D341Med (cell line): ENCODE data around the gene FCRL5.
A peak's percentile ranks its signal among the peaks of the same experiment; 100 is the strongest.

Source experiments
- DNase-seq: peaks from one replicate; pipeline ENCODE4 v3.0.0; 2012; ENCODE audit warnings: low spot score

FCRL5 gene

GRCh38 chr1:157523774-157524493 is 28.4 kb downstream of the FCRL5 start:
- no peak for DNase-seq

DNA sequence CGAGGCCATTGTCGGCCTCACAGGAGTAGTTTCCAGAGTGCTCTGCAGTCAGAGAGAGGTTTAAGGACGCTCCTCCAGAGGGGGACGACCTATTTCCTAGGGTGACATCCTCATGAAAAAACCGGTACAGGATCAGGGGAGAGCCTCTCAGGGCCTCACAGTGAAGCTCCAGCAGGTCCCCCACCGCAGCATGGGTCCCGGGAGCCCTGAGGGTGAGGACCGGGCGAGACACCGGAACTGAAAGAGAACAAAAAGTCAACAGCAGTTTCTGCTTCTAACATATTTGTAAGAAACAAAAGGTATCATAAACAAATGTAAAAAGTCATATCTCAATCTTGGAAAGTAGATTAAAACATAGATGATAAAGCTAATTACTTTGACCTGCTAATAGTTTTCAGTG is 31.3 kb downstream of the FCRL5 start:
- DNase-seq: no peak

GRCh38 chr1:157520386-157520935 is 31.9 kb downstream of the FCRL5 start:
- DNase-seq: no peak

DNA sequence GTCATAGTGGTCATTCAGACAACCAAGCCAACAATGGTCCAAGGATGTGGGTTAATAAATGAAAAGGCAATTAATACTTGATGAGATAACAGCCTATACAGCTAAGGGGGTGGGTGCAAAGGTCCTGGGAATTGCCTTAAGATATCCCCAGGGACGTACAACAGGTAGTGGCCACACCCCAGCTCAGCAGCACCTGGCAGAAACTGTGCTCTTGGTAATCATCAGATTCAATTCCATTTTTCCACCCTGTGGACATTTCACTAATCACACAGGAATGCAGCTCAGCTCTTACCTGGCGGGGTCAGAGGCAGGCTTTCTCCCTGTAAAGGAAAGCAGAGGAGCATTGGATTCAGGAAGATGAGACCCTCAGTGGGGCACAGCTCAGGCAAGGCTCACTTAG is 32.9 kb downstream of the FCRL5 start:
- no peak for DNase-seq

GRCh38 chr1:157517016-157517415 is 35.3 kb downstream of the FCRL5 start:
- no peak for DNase-seq

- no peak for DNase-seq
Observed at GRCh38 chr1:157515709-157516108, 36.6 kb downstream of the FCRL5 start.

DNA sequence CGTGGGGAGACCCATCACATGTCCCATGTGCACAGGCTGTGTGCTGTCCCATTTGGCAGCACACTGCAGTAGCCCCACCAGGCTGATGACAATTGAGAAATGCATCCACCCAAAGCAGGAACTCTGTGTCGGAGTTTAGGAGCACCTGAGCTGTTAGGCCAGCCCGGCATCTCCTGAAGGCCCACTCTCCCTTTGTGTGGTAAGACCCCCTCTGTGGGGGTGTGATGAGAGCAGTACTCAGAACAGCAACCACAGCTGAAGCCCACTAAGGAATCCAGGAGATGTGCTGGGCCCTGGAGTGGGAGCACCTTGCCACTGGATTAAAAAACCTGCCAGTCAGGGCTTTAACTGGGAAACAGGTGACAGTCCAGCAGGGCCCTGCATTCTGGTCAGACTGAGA is 37.2 kb downstream of the FCRL5 start:
- DNase-seq: no peak

DNA sequence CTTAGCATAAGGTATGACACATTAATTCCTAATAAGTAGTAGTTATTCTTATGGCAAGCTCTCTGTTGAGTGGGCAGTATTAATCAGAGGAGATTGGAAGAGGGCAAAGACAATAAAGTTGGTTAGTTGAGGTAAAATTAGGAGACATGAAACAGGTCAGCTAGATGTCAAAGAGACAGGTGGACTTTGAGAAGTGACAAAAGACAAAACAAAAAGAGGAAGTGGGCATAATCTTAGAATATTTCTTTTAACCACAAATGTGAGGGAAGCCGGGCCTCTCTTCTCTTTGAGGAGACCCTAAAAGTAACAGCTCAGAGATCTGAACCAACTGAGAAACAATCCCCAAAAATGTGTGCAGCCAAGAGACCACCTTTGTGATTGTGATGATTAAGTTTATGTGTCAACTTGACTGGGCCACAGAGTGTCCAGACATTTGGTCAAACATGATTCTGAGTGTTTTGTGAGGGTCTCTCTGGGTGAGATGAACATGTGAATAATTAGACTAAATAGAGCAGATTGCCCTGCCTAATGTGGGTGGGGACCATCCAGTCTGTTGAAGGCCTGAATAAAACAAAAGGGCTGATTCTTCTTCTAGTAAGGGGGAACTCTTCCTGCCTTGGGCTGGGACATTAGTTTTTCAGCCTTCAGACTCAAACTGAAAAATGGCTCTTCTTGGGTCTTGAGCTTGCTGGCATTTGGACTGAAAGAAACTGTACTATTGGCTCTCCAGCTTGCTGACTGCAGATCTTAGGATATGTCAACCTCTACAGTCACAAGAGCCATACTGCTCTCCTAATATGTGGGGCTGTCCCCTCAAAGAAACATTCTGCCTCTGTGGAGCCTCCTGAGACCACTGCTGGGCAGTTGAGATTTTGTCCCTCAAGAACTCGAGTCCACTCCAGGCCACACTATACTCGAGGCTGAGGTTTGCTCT is 40.0 kb downstream of the FCRL5 start:
- no peak for DNase-seq

DNA sequence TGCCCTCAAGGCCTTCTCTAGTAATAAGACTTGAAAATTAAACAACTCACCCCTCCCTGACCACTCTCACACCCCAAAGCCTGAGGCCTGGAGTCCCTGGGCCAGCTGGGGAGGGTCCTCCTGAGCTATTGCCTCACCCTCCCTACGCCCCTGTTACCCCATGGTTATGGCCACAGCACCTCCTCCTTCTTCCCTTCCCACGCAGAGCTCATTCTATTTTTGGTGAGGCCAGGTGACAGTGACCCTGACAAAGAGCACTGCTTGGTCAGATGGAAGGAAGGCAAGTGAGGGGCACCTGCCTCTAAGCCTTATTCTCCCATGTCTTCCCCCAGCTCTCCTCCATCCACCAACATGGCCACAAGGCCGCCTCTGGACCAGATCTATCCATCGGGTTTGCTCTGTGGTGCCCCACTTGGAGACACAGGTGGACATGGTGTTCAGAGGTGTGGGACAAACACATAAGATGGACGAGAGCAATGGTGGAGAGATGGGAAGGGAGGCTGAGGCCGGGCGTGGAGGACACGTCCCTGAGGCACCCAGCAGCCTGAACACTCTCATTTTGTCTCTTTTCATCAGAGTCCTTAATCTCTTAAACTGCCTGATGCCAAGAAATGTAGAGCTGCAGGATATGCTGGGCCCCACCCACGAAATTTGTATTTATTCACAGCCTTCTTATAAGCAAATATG is 42.6 kb downstream of the FCRL5 start:
- no peak for DNase-seq

DNA sequence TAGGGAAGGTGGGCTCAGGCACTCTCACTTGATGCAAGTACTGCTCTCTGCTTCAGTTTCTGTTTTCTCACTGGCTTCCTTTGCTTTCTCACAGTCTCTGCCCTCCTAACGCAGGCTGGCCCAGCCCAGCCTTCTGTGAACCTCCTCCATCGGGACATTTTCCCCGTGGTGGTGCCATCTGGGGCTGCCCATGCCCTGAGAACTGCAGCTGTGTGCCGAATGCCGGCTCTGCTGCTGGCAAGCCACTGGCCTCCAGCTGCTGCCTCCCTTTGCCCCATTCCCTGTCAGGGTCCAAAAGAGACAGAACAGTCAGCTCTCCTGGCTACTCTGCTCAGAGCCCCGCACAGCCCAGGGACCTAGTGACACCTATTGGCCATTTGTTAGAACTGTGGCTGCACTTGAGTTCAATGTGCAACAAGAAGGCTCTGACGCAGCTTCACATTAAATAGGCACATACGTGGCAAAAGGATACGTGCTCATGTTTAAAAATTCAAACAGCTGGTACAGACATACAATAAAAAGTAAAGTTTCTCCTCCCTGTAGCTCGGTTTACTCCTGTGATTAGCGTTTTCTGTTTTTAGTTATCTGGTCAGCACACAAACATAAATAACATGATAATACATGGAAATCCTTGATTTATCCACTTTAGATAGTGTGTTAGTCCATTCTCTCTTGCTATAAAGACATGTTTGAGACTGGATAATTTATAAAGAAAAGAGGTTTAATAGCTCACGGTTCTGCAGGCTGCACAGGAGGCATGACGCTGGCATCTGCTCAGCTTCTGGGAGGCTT is 46.6 kb downstream of the FCRL5 start:
- peak; percentile 83 for DNase-seq

GRCh38 chr1:157504646-157505045 is 47.7 kb downstream of the FCRL5 start:
- no peak for DNase-seq

DNA sequence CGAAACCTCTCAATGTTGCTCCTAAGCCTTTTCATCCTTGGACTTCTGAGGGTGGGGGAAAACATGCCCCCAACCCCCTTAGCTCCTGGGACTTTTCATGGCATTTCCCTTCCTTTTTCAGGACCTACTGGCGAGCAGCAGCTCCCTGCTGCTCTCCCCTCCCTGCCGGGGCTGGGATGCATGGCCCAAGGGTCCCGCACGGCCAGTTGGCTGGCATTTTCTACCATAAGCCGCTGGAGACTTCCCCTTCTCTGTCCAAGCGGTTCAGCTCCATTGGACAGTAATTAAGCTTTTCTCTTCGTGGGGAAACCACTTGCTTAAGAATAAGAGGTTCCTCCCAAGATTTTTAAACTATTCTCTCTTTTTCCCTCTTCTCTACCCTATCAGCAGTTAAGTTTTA is 52.8 kb downstream of the FCRL5 start:
- DNase-seq: no peak

DNA sequence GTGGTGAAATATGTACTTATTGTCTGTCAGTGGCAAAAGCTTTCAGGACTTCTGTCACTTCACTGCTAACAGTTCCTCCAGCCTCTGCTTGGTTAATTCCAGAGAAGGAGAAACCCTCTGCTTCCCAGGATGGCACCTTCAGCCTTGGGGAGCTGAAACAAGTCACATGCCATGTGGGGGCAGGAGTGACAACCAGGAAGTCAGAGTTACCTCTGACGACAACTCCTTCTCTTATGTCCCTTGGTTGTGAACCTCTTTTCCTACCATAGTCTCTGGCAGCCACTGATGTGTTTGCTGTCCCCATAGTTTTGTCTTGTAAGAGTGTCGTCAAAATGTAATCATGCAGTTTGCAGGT is 53.6 kb downstream of the FCRL5 start:
- DNase-seq: no peak

- DNase-seq: no peak
Observed at GRCh38 chr1:157497987-157498735, 54.2 kb downstream of the FCRL5 start.

- no peak for DNase-seq
Observed at GRCh38 chr1:157497284-157497683, 55.0 kb downstream of the FCRL5 start.

DNA sequence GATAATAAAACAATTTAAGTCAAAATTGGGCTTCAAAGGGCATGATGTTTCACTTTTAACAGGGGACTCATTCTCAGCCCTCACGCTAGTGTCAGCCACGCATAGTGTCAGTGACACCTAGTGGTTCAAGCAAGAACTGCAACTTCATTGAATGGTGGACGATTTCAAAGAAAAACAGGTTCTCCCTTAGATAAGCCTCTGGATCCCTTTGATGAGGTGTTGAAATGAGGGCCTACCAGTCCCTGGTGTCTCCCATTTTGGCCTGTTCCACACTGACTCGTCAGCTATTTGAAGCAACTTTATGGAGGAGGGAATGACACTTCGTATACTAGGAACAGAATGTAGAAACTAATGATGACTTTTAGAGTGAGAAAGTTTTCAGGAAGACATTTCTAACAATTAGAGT is 56.2 kb downstream of the FCRL5 start:
- DNase-seq: peak; percentile 64

DNA sequence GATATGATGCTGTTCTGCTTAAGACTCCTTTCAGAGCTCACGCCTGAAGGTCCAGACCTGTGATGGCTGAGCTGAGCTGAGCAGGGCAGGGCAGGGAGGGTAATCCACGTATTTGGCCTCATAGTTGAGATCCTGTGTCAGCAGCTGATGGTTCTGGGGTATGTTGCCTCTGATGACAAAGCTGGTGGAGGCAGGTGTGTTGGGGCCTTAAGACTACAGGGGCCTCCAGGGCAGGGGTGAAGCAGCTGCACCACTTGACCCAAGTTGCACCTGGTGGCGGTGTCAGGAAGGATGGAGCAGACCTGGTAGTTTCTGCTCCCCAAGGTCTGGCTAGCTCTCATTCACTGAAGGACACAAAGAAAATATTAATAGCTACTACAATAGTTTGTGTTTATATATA is 57.0 kb downstream of the FCRL5 start:
- DNase-seq: no peak

DNA sequence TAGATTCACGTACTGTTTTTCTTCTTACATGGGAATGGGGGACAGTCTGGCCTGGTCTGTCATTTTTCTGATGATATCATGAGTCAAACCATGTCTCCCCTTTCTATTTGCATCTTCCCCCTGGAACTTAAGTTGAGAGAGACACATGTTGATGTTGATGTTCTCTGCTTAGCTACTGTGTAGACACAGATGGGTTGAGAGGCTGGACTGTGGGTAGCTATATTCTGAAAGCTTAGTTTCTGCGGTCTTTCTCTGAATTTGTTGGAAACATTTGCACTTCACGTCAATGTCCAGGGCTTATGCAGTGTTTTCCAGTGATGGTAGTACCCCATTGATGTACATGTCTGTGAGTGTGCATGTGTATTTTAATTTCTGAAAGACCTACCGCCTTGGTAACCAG is 58.2 kb downstream of the FCRL5 start:
- DNase-seq: no peak

DNA sequence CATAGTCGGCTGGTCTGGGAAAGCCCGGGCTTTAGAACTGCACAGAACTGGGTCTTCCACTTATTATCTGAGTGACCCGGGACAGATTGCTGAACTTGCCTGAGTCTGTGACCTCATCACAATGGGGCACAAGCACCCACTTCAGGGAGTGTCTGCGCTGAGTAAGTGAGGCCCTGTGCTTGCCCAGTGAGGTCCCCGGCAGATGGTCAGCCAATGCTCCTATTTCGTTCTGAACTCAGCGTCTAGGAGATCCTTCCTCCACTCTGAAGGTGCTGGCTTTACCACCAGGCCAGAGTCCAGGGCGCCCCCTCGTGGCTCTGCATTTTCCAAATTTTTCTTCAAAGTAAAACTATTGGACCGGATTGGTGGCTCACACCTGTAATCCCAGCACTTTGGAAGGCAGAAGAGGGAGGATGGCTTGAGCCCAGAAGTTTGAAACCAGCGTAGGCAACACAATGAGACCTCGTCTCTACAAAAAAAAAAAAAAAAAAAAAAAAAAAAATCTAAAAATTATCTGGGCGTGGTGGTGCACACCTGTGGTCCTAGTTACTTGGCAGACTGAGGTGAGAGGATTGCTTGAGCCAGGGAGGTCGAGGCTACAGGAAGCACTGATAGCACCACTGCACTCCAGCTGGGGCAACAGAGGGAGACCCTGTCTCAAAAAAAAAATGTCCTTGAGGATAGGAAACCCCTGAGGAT is 61.7 kb downstream of the FCRL5 start:
- DNase-seq: peak; percentile 64

GRCh38 chr1:157488156-157488555 is 64.2 kb downstream of the FCRL5 start:
- DNase-seq: no peak
